Stimulated activated memory B cell treated with anti-CD40 and anti-IgM and Interleukin-4, amounts not matched to agents 10 μg/mL and 1 μg/mL and 100 μg/mL, for 72 hours (primary cell): ENCODE results near the gene ZFX.

Experiments
- ATAC-seq: fragments of 150-1000 bp; cut with Tn5 transposase; 2 replicates; pipeline ENCODE4 v1.10.0; 2021
- H3K27ac Mint-ChIP-seq: one replicate; pipeline ENCODE4 v1.8.0; 2022; ENCODE audit warnings: mild to moderate bottlenecking, mixed read lengths
- H3K27me3 Mint-ChIP-seq: one replicate; pipeline ENCODE4 v1.8.0; 2022; ENCODE audit warnings: mixed read lengths
- H3K36me3 Mint-ChIP-seq: one replicate; pipeline ENCODE4 v1.8.0; 2022; ENCODE audit warnings: mixed read lengths
- H3K4me1 Mint-ChIP-seq: one replicate; pipeline ENCODE4 v1.8.0; 2022; ENCODE audit warnings: mixed read lengths
- H3K4me3 Mint-ChIP-seq: one replicate; pipeline ENCODE4 v1.8.0; 2022; ENCODE audit warnings: mild to moderate bottlenecking, moderate library complexity, mixed read lengths
- H3K9me3 Mint-ChIP-seq: one replicate; pipeline ENCODE4 v1.8.0; 2022; ENCODE audit warnings: mixed read lengths

The ZFX gene

GRCh38 chrX:24169211-24169610 is 19.7 kb downstream of the ZFX start:
- peak; percentile 79 for ATAC-seq
- Mint-ChIP-seq H3K36me3 (peaks cover 11% of the 10 kb centered on the region), H3K4me1 (peaks cover 47% of the 10 kb centered on the region), H3K9me3 (no peaks in the 10 kb centered on the region), H3K27me3 (no peaks in the 10 kb centered on the region), H3K4me3 (peak overlapping the region; percentile 45), H3K27ac (peak overlapping the region; percentile 66)

- H3K36me3 Mint-ChIP-seq, result peaks cover 29% of the 10 kb centered on the region
- H3K27me3 Mint-ChIP-seq, result no peaks in the 10 kb centered on the region
- H3K27ac Mint-ChIP-seq, result no peak overlapping the region
- peaks cover 35% of the 10 kb centered on the region for H3K4me1 Mint-ChIP-seq
- ATAC-seq, result no peak
- no peaks in the 10 kb centered on the region for H3K9me3 Mint-ChIP-seq
- no peak overlapping the region for H3K4me3 Mint-ChIP-seq
Observed at GRCh38 chrX:24173115-24173847, 23.8 kb downstream of the ZFX start.

GRCh38 chrX:24175276-24175675 is 25.7 kb downstream of the ZFX start:
- Mint-ChIP-seq H3K27ac (no peak overlapping the region), H3K36me3 (peaks cover 23% of the 10 kb centered on the region), H3K9me3 (no peaks in the 10 kb centered on the region), H3K27me3 (no peaks in the 10 kb centered on the region), H3K4me1 (peaks cover 17% of the 10 kb centered on the region), H3K4me3 (no peak overlapping the region)
- no peak for ATAC-seq

- no peak for ATAC-seq
- H3K4me1 Mint-ChIP-seq, result peaks cover 4% of the 10 kb centered on the region
- H3K36me3 Mint-ChIP-seq, result peaks cover 18% of the 10 kb centered on the region
Observed at GRCh38 chrX:24178441-24178840, 28.9 kb downstream of the ZFX start.

GRCh38 chrX:24184018-24184417 is 34.5 kb downstream of the ZFX start:
- ATAC-seq, result no peak
- Mint-ChIP-seq H3K27me3 (no peaks in the 10 kb centered on the region), H3K36me3 (peaks cover 13% of the 10 kb centered on the region), H3K4me3 (no peak overlapping the region), H3K4me1 (no peaks in the 10 kb centered on the region), H3K27ac (no peak overlapping the region), H3K9me3 (no peaks in the 10 kb centered on the region)

More at GRCh38 chrX:24178441-24178840, 28.9 kb downstream of the ZFX start:
- Mint-ChIP-seq H3K4me3 (no peak overlapping the region), H3K9me3 (no peaks in the 10 kb centered on the region), H3K27ac (no peak overlapping the region), H3K27me3 (no peaks in the 10 kb centered on the region)

GRCh38 chrX:24186483-24186882 is 37.0 kb downstream of the ZFX start:
- Mint-ChIP-seq H3K9me3 (no peaks in the 10 kb centered on the region), H3K4me3 (no peak overlapping the region), H3K27me3 (no peaks in the 10 kb centered on the region), H3K36me3 (peaks cover 13% of the 10 kb centered on the region), H3K4me1 (peaks cover 7% of the 10 kb centered on the region), H3K27ac (no peak overlapping the region)
- ATAC-seq, result no peak

GRCh38 chrX:24186986-24187385 is 37.5 kb downstream of the ZFX start:
- Mint-ChIP-seq H3K27me3 (no peaks in the 10 kb centered on the region), H3K9me3 (no peaks in the 10 kb centered on the region), H3K4me3 (no peak overlapping the region), H3K36me3 (peaks cover 13% of the 10 kb centered on the region), H3K4me1 (peaks cover 7% of the 10 kb centered on the region), H3K27ac (no peak overlapping the region)
- ATAC-seq, result no peak

- H3K36me3 Mint-ChIP-seq, result peaks cover 25% of the 10 kb centered on the region
- H3K27me3 Mint-ChIP-seq, result no peaks in the 10 kb centered on the region
- no peak overlapping the region for H3K27ac Mint-ChIP-seq
- H3K9me3 Mint-ChIP-seq, result no peaks in the 10 kb centered on the region
- peaks cover 19% of the 10 kb centered on the region for H3K4me1 Mint-ChIP-seq
- H3K4me3 Mint-ChIP-seq, result no peak overlapping the region
- no peak for ATAC-seq
Observed at GRCh38 chrX:24189490-24189889, 40.0 kb downstream of the ZFX start.

- peaks cover 19% of the 10 kb centered on the region for H3K4me1 Mint-ChIP-seq
Observed at GRCh38 chrX:24190500-24191156, 41.1 kb downstream of the ZFX start.

GRCh38 chrX:24196509-24196908 is 47.0 kb downstream of the ZFX start:
- Mint-ChIP-seq H3K4me1 (peaks cover 36% of the 10 kb centered on the region), H3K4me3 (no peak overlapping the region), H3K9me3 (no peaks in the 10 kb centered on the region), H3K27ac (no peak overlapping the region), H3K27me3 (no peaks in the 10 kb centered on the region), H3K36me3 (peaks cover 26% of the 10 kb centered on the region)
- no peak for ATAC-seq

More at GRCh38 chrX:24190500-24191156, 41.1 kb downstream of the ZFX start:
- peaks cover 27% of the 10 kb centered on the region for H3K36me3 Mint-ChIP-seq
- no peak for ATAC-seq
- H3K9me3 Mint-ChIP-seq, result no peaks in the 10 kb centered on the region
- no peaks in the 10 kb centered on the region for H3K27me3 Mint-ChIP-seq
- H3K4me3 Mint-ChIP-seq, result no peak overlapping the region
- no peak overlapping the region for H3K27ac Mint-ChIP-seq

GRCh38 chrX:24198101-24198500 is 48.6 kb downstream of the ZFX start:
- peaks cover 37% of the 10 kb centered on the region for H3K36me3 Mint-ChIP-seq
- no peak overlapping the region for H3K4me3 Mint-ChIP-seq
- ATAC-seq, result no peak
- H3K27me3 Mint-ChIP-seq, result no peaks in the 10 kb centered on the region
- H3K4me1 Mint-ChIP-seq, result peaks cover 48% of the 10 kb centered on the region
- no peak overlapping the region for H3K27ac Mint-ChIP-seq
- no peaks in the 10 kb centered on the region for H3K9me3 Mint-ChIP-seq

GRCh38 chrX:24200133-24200532 is 50.6 kb downstream of the ZFX start:
- H3K9me3 Mint-ChIP-seq, result no peaks in the 10 kb centered on the region
- H3K4me1 Mint-ChIP-seq, result peaks cover 53% of the 10 kb centered on the region
- H3K36me3 Mint-ChIP-seq, result peaks cover 36% of the 10 kb centered on the region
- H3K4me3 Mint-ChIP-seq, result no peak overlapping the region
- no peak for ATAC-seq
- no peaks in the 10 kb centered on the region for H3K27me3 Mint-ChIP-seq
- H3K27ac Mint-ChIP-seq, result peak overlapping the region; percentile 45

GRCh38 chrX:24201216-24201615 is 51.7 kb downstream of the ZFX start:
- no peak for ATAC-seq
- H3K4me3 Mint-ChIP-seq, result no peak overlapping the region
- peaks cover 53% of the 10 kb centered on the region for H3K4me1 Mint-ChIP-seq
- peaks cover 29% of the 10 kb centered on the region for H3K36me3 Mint-ChIP-seq
- H3K27me3 Mint-ChIP-seq, result no peaks in the 10 kb centered on the region
- H3K27ac Mint-ChIP-seq, result no peak overlapping the region
- H3K9me3 Mint-ChIP-seq, result no peaks in the 10 kb centered on the region

- Mint-ChIP-seq H3K9me3 (no peaks in the 10 kb centered on the region), H3K4me3 (no peak overlapping the region), H3K4me1 (peaks cover 48% of the 10 kb centered on the region), H3K27me3 (no peaks in the 10 kb centered on the region), H3K36me3 (peaks cover 29% of the 10 kb centered on the region), H3K27ac (peak overlapping the region; percentile 58)
- ATAC-seq, result no peak
Observed at GRCh38 chrX:24202465-24203031, 53.0 kb downstream of the ZFX start.

GRCh38 chrX:24203072-24203808 is 53.7 kb downstream of the ZFX start:
- peaks cover 29% of the 10 kb centered on the region for H3K36me3 Mint-ChIP-seq
- peak overlapping the region; percentile 58 for H3K27ac Mint-ChIP-seq
- H3K9me3 Mint-ChIP-seq, result no peaks in the 10 kb centered on the region
- peaks cover 47% of the 10 kb centered on the region for H3K4me1 Mint-ChIP-seq
- no peak overlapping the region for H3K4me3 Mint-ChIP-seq
- no peaks in the 10 kb centered on the region for H3K27me3 Mint-ChIP-seq
- no peak for ATAC-seq
